GM12892 (cell line): Measurements from ENCODE around the gene ARRDC1.

Experiments
- DNase-seq: peaks from one replicate; pipeline ENCODE4 v3.0.0; 2011; ENCODE audit not compliant: insufficient read length
- FAIRE-seq: peaks from 2 replicates; lab custom pipeline; 2011; peaks lifted over from hg19 to GRCh38; lab: Jason Lieb, UNC
- POLR2A ChIP-seq: IDR thresholded peaks from 2 replicates; pipeline ENCODE4 v1.6.1; 2011; ENCODE audit warnings: low read depth, low read length, control low read depth
- POLR2AphosphoS5 ChIP-seq: IDR thresholded peaks from 2 replicates; pipeline ENCODE4 v1.6.1; 2011; ENCODE audit warnings: low read depth, low read length, control low read depth
- TAF1 ChIP-seq: IDR thresholded peaks from 2 replicates; pipeline ENCODE4 v1.6.1; 2011; ENCODE audit warnings: low read depth, mild to moderate bottlenecking, control low read depth, low read length, borderline replicate concordance

Gene ARRDC1

DNA sequence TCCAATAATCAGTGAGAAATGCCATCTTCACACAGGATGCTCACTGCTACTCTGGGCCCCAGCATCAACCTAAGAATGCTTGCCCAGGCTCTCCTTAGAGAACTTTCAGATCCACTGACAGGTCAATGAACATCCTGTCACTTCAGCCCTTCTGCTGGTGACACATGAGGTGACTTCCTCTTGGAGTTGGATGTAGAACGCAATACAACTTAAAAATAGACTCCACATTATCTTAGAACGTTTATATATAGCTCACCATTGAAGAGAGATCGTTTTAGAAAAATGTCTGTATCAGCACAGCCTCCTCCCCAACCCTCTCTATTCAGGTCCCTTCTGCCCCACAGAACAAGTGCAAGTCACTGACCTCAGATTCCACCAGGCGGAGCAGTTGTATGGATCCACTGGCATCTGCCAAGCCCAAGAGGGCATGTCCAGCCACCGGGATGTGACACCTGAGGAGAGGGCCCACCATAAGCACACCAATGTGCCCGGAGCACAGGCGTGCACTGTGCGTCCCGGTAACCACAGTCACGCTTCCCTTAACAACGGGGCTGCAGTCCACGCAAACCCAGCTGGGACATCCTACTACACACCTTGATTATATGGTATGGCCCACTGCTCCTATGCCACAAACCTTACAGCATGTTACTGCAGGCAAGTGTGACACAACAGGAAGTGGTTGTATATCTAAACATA lies 29.6 kb upstream of the ARRDC1 start:
- TF ChIP-seq POLR2A = no peak
- TF ChIP-seq POLR2AphosphoS5 = no peak; the same call in 1 of the 2 replicates
- TF ChIP-seq TAF1 = no peak
- DNase-seq = no peak
- peak; percentile 38 for FAIRE-seq

DNA sequence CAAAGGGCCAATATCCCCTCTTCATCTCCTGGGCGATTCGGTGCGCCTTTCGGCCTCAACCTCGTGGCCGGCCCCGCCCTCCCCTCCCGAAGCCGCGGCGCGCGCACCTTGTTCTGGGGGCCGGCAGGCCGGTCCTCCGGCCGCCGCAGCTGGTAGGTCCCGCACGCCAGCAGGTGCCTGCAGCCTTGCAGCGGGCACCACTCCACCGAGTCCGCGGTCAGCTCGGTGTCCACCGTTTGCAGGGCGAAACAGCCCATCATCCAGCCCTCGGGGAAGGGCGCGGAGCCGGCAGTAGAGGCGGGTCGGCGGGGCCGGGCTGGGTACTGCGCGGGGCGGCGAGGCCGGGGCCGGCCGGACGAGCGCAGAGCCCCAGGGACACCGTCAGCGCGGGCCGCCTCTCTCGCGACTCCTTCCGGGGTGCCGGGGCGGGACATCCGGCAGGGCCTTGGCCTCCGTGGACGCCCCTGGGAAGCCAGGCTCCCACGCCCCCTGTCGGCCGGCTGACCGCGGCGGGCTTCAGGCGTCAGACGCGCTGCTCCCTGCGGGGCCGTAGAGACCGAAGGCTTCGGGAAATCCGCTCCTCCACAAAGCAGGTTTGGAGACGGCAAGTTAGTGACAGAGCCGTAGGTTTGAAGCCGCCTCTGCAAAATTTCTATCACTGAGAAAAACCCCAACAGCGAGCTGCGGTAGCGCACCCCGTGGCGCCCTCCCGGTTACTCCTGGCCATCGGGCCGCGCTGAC lies 26.8 kb upstream of the ARRDC1 start, which contains the start of gene DPH7:
Gene DPH7, minus strand, starts transcription at position 408 of the 741 bp plus-strand sequence. Its CDS starts 148 bp downstream, at position 260.
- peak; percentile 96 for FAIRE-seq
- TF ChIP-seq POLR2AphosphoS5 = no peak; the same call in 1 of the 2 replicates
- peak; percentile 80 for TF ChIP-seq POLR2A
- TF ChIP-seq TAF1 = peak; percentile 47
- DNase-seq = peak; percentile 100

GRCh38 chr9:137579259-137579604 lies 26.3 kb upstream of the ARRDC1 start:
- no peak for FAIRE-seq
- TF ChIP-seq POLR2A (no peak), TAF1 (no peak), POLR2AphosphoS5 (no peak)
- DNase-seq = no peak

DNA sequence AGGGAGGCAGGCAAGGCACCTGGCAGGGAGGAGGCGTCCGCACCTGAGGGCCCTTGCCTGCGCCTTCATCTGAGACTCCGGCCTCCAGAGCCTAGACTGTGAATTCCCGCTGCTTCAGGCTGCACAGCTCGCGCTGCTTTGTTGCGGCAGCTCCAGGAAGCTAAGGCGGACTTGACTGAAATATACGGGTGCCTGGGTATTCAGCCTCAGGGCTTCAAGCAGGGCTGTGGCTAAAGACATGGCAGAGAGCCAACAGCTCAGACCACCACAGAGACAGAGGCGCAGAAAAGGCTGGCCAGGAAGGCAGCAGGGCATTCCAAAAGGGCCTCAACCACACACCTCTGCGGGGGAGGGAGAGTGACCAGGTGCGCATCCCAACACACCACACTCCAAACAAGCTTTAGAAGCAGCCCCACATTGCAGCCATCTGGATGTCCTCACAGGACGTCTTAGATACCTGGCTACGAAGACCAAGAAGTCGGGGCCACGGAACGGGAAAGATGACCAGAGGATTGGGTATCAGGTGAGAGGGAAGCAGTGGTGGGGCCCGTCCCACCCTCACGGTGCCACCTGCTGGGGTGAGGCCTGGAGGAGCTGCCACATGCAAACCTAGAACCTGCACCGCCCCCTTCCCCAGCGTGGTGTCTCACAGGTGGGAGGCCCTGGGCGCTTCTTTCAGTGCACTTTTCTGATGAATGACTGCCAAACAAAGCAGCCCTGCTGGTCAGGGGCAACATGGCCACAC lies 25.1 kb upstream of the ARRDC1 start:
- no peak for FAIRE-seq
- TF ChIP-seq POLR2AphosphoS5 = peak; percentile 44
- 0 out of 2 replicates have a peak, but pooled peaks have one; percentile 29 for TF ChIP-seq POLR2A
- TF ChIP-seq TAF1 = no peak
- DNase-seq = no peak

DNA sequence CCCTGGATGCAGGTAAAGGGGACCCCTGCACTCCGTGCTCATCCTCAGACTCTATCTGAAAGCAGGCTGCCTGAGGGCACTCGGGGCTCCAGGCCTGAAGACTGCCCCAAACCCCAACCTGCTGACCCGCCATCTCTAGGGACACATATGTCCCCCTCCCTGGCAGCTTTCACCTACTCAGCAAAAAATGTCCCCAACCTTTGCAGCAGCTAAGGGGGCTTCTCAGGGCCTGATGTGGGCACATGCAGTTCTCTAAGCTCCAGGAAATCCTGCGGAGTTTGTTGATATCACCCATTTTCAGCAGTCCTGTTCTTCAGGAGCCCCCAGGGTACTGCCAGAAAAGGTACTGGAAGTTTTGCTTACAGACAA lies 24.5 kb upstream of the ARRDC1 start:
- TF ChIP-seq POLR2A (0 out of 2 replicates have a peak, but pooled peaks have one; percentile 2), TAF1 (no peak), POLR2AphosphoS5 (no peak; the same call in 1 of the 2 replicates)
- no peak for FAIRE-seq
- DNase-seq = no peak

DNA sequence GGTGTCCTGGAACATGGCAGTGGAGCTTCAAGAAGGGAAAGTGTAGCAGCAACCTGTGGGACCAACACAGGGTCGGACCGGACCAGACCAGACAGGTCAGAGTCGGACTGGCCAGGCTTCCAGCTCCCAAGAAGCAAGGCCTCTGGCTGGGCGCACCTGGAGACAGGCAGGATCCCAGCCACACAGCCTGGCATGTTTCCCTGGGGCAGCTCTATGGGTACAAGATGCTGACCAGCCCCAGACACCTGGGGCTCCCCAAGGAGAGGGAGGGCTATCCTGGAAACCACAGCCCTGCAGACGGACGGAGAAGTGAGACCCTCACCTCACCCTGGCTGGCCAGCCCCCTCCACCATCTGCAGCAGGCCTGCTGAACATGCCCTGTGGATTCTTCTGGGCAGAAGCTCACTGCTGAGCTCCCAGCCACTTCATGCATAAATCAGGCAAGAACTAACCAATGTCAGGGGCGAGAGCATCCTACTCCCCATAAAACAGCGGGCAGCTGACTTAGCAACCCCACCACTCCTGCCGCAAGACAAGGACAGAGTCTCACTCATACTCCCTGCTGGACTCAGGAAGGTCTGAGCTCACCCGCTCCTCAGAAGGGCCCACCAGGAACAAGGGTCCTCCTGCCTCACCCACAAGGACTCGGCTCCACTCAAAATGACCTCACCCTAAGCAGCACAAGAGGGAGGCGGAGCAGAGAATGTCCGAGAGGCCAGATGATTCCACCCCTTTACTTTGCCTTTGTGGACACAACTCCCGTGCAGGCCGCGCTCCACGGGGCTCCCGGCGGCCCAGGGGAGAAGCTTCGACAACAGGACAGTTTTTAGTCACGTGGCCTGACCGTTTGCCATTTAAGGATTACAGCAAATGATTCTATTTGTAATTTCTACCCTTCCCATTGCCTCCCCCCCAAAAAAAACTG lies 23.9 kb upstream of the ARRDC1 start:
- TF ChIP-seq POLR2AphosphoS5 (no peak), POLR2A (no peak), TAF1 (no peak)

GRCh38 chr9:137582286-137582860 lies 23.1 kb upstream of the ARRDC1 start:
- TF ChIP-seq POLR2AphosphoS5 = no peak
- no peak for TF ChIP-seq TAF1
- no peak for FAIRE-seq
- DNase-seq = no peak

More for the DNA sequence above, 23.9 kb upstream of the ARRDC1 start:
- no peak for FAIRE-seq
- no peak for DNase-seq

DNA sequence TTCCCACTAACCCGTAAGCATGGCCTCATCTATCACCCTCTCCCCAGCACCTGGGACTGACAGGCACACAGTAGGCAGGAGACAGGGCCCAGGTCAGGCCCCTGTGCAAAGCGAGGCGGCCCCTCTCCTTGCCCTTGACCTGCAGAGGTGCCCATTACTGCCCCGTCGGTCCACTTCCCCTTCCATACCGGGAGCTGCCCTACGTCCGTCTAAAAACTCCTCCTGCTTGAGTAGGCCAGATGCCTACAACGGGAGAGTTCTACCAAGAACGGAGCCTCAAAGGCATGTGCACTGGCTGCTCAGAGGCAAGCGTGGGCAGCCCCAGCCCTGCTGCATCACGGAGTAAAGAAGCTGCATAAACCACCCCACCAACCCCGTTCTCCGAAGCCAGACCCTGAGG lies 22.1 kb upstream of the ARRDC1 start:
- FAIRE-seq (no peak), DNase-seq (no peak)
- TF ChIP-seq POLR2AphosphoS5 = no peak
- no peak for TF ChIP-seq POLR2A
- no peak for TF ChIP-seq TAF1

GRCh38 chr9:137583957-137584356 lies 21.5 kb upstream of the ARRDC1 start:
- FAIRE-seq = no peak
- TF ChIP-seq POLR2AphosphoS5 (no peak), TAF1 (no peak), POLR2A (no peak)

DNA sequence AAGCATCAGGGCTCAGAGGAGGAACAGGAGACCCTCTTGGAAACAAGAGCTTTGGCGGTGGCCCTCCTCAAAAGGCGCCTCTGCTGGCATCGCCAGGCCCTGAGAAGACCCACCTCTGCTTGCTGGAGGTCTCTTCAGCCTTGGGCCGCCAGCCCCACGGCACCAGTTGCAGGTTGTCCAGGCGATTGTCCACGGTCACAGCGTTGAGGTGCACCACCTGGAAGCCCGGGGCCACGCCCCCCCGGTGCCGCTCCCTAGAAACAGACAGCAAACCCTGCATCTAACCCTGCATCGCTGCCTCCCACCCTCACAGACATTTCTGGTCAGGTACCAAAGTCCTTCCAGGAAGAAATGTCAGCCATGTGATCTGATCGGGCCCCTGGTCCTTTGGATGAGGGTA lies 18.6 kb upstream of the ARRDC1 start:
- TF ChIP-seq TAF1 (no peak), POLR2A (no peak), POLR2AphosphoS5 (no peak)
- DNase-seq (no peak), FAIRE-seq (no peak)

More at GRCh38 chr9:137583957-137584356, 21.5 kb upstream of the ARRDC1 start:
- DNase-seq = no peak

DNA sequence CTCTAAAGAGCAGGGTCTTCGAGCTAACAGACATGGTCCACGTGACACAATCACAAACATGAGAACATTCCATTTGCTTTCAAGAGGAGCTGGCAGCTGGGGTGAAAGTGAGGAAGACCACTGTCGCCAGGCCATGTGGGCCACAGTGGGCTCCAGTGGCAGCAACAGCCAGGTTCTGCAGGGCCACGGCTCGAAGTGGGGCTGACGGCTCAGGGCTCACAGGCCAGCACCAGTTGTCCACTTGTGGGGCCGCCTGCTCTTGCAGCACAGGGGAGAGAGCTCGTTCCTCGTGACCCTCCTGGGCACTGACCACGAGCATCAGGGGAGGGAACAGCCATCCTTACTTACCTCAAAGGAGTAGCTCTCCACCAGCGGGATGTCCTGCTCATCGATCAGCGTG lies 17.2 kb upstream of the ARRDC1 start:
- FAIRE-seq = no peak
- DNase-seq = no peak
- TF ChIP-seq TAF1 (no peak), POLR2AphosphoS5 (no peak), POLR2A (no peak)
